ENCODE measurements around the gene ERVH48-1.
A peak's percentile ranks its signal among the peaks of the same experiment; 100 is the strongest.
"Not testable (repeated sequence)": the region's sequence is repeated elsewhere in the genome, so short reads cannot be mapped to it uniquely, and the experiment has no call there.

The ERVH48-1 gene

GRCh38 chr21:42903817-42904216 is 21.6 kb downstream of the ERVH48-1 start:
- DNase-seq: no peak

- no peak for DNase-seq
Measured at GRCh38 chr21:42900446-42900845, 25.0 kb downstream of the ERVH48-1 start.

- DNase-seq: peak; percentile 97
Measured at GRCh38 chr21:42892931-42893755, 32.3 kb downstream of the ERVH48-1 start, which contains the start of gene NDUFV3. Gene NDUFV3, plus strand, starts transcription at chr21:42893309. Its CDS starts 25 bp downstream, at chr21:42893334.

- DNase-seq: no peak
Measured at GRCh38 chr21:42892582-42892930, 32.9 kb downstream of the ERVH48-1 start.

GRCh38 chr21:42887326-42887725 is 38.1 kb downstream of the ERVH48-1 start:
- DNase-seq: no peak

GRCh38 chr21:42883921-42884320 is 41.5 kb downstream of the ERVH48-1 start:
- no peak for DNase-seq

GRCh38 chr21:42880352-42880751 is 45.1 kb downstream of the ERVH48-1 start:
- no peak for DNase-seq

- DNase-seq: peak; percentile 92
Measured at GRCh38 chr21:42878993-42879787, 46.2 kb downstream of the ERVH48-1 start, which contains the start of gene WDR4. Gene WDR4, minus strand, starts transcription at chr21:42879539. Its CDS starts 44 bp downstream, at chr21:42879495.

GRCh38 chr21:42878678-42878992 is 46.8 kb downstream of the ERVH48-1 start:
- DNase-seq: no peak

- not testable (repeated sequence) for DNase-seq
Measured at GRCh38 chr21:42875811-42876210, 49.6 kb downstream of the ERVH48-1 start.

GRCh38 chr21:42873096-42873495 is 52.3 kb downstream of the ERVH48-1 start:
- DNase-seq: no peak

- DNase-seq: no peak
Measured at GRCh38 chr21:42868196-42868595, 57.2 kb downstream of the ERVH48-1 start.
